D721Med (cell line): ENCODE data around the gene NECTIN1.

Experiments used
- DNase-seq: peaks from one replicate; pipeline ENCODE4 v3.0.0; 2011; ENCODE audit warnings: low spot score; ENCODE audit not compliant: insufficient read length
- FAIRE-seq: peaks from 2 replicates; lab custom pipeline; 2011; peaks lifted over from hg19 to GRCh38; lab: Jason Lieb, UNC
- CTCF ChIP-seq: IDR thresholded peaks from 2 replicates; pipeline ENCODE4 v1.5.1; 2012; ENCODE audit warnings: mild to moderate bottlenecking, control low read depth; ENCODE audit not compliant: insufficient read depth; ENCODE audit errors: missing control alignments

The NECTIN1 gene

GRCh38 chr11:119712459-119713358 is 16.3 kb downstream of the NECTIN1 start:
- no peak for FAIRE-seq
- TF ChIP-seq CTCF: no peak
- no peak for DNase-seq

GRCh38 chr11:119712006-119712405 is 17.0 kb downstream of the NECTIN1 start:
- DNase-seq (no peak), FAIRE-seq (no peak)
- TF ChIP-seq CTCF: no peak

- no peak for TF ChIP-seq CTCF
- DNase-seq (no peak), FAIRE-seq (no peak)
Observed at GRCh38 chr11:119711476-119711875, 17.5 kb downstream of the NECTIN1 start.

- FAIRE-seq (no peak), DNase-seq (no peak)
- TF ChIP-seq CTCF: no peak
Observed at GRCh38 chr11:119710417-119710816, 18.6 kb downstream of the NECTIN1 start.

GRCh38 chr11:119709638-119710346 is 19.2 kb downstream of the NECTIN1 start:
- FAIRE-seq (peak; percentile 58), DNase-seq (no peak)
- no peak for TF ChIP-seq CTCF

- FAIRE-seq (no peak), DNase-seq (no peak)
- no peak for TF ChIP-seq CTCF
Observed at GRCh38 chr11:119709171-119709570, 19.8 kb downstream of the NECTIN1 start.

- no peak for TF ChIP-seq CTCF
- FAIRE-seq (no peak), DNase-seq (no peak)
Observed at GRCh38 chr11:119708384-119708783, 20.6 kb downstream of the NECTIN1 start.
